A549 (cell line): ENCODE results near the gene CSGALNACT2.

ENCODE experiments used
- CEBPB ChIP-seq, 2 experiments: fragments of >200 bp in 1 of 2; sonication (Bioruptor Twin) in 1 of 2; formaldehyde crosslinking in 1 of 2; IDR thresholded peaks; 2 replicates each; pipeline ENCODE4 v1.6.1; 2012 to 2016
- EP300 ChIP-seq, 2 experiments: fragments of >200 bp; sonication (Bioruptor Twin); formaldehyde crosslinking; IDR thresholded peaks; 2 replicates in 1 of 2; 3 replicates in 1 of 2; pipeline ENCODE4 v1.6.1; 2016 to 2017
- ESRRA ChIP-seq: fragments of 150-350 bp; IDR thresholded peaks from 2 replicates; pipeline ENCODE4 v1.6.1; 2014; ENCODE audit warnings: mild to moderate bottlenecking, low read length, borderline replicate concordance
- MAFK ChIP-seq: fragments of 450-650 bp; IDR thresholded peaks from 2 replicates; pipeline ENCODE4 v1.6.1; 2014; ENCODE audit not compliant: partially characterized antibody
- MAZ ChIP-seq: fragments of 150-350 bp; IDR thresholded peaks from 2 replicates; pipeline ENCODE4 v1.6.1; 2014; ENCODE audit warnings: antibody characterized with exemption, low read depth, low read length, borderline replicate concordance
- NFE2L2 ChIP-seq: fragments of 150-350 bp; conservative IDR thresholded peaks from 2 replicates; pipeline ENCODE4 v1.6.1; 2014; ENCODE audit warnings: low read length
- PHF8 ChIP-seq: fragments of 200-600 bp; sonication (generic); IDR thresholded peaks from 2 replicates; pipeline ENCODE4 v1.6.1; 2016; ENCODE audit warnings: low read depth, mild to moderate bottlenecking, antibody characterized with exemption, moderate library complexity, borderline replicate concordance
- POLR2A ChIP-seq: IDR thresholded peaks from 2 replicates; pipeline ENCODE4 v1.6.1; 2012; ENCODE audit warnings: mild to moderate bottlenecking, low read length
- TF ChIP-seq, protein P1 (sequence below): fragments of >200 bp; sonication (Bioruptor Twin); formaldehyde crosslinking; IDR thresholded peaks from 3 replicates; pipeline ENCODE4 v1.5.1; 2016
- TF ChIP-seq, protein P2 (sequence below): IDR thresholded peaks from 2 replicates; pipeline ENCODE4 v1.6.1; 2012
- TF ChIP-seq, protein P3 (sequence below): fragments of 250-450 bp; sonication (Bioruptor Pico); IDR thresholded peaks from 2 replicates; pipeline ENCODE4 v1.5.0; 2021; ENCODE audit warnings: mild to moderate bottlenecking, moderate library complexity, borderline replicate concordance
- TF ChIP-seq, protein P4 (sequence below): IDR thresholded peaks from 2 replicates; pipeline ENCODE4 v1.6.1; 2012

DNA sequence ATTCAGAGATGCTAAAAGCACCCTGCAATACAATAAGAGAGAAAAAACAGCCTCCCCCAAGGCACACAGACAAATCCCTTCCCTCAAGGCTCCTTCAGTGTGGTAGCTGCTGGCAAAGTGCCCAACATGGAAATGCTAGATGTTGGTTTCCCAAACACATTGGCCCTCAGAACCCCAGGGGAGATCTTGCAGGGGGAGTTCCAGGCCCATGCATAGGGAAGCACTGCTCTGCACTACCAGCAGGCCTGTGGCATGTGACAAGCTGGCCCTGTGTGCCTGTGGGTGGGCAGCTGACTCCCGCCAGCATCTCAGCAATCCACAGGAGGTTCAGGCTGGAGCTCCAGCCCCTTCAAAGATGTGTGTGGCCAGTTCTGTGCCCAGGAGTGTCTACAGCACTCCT lies 16.8 kb upstream of the CSGALNACT2 start:
- TF ChIP-seq, protein P1, sequence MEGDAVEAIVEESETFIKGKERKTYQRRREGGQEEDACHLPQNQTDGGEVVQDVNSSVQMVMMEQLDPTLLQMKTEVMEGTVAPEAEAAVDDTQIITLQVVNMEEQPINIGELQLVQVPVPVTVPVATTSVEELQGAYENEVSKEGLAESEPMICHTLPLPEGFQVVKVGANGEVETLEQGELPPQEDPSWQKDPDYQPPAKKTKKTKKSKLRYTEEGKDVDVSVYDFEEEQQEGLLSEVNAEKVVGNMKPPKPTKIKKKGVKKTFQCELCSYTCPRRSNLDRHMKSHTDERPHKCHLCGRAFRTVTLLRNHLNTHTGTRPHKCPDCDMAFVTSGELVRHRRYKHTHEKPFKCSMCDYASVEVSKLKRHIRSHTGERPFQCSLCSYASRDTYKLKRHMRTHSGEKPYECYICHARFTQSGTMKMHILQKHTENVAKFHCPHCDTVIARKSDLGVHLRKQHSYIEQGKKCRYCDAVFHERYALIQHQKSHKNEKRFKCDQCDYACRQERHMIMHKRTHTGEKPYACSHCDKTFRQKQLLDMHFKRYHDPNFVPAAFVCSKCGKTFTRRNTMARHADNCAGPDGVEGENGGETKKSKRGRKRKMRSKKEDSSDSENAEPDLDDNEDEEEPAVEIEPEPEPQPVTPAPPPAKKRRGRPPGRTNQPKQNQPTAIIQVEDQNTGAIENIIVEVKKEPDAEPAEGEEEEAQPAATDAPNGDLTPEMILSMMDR = no peak
- TF ChIP-seq, protein P2, sequence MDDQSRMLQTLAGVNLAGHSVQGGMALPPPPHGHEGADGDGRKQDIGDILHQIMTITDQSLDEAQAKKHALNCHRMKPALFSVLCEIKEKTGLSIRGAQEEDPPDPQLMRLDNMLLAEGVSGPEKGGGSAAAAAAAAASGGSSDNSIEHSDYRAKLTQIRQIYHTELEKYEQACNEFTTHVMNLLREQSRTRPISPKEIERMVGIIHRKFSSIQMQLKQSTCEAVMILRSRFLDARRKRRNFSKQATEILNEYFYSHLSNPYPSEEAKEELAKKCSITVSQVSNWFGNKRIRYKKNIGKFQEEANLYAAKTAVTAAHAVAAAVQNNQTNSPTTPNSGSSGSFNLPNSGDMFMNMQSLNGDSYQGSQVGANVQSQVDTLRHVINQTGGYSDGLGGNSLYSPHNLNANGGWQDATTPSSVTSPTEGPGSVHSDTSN = no peak
- TF ChIP-seq MAZ = no peak
- TF ChIP-seq POLR2A = no peak
- no peak for TF ChIP-seq NFE2L2
- TF ChIP-seq CEBPB (IDR thresholded peaks at IDR 0.05) = no peak
- TF ChIP-seq EP300 (IDR thresholded peaks at IDR 0.05) = no peak
- TF ChIP-seq PHF8 = no peak
- TF ChIP-seq, protein P3, sequence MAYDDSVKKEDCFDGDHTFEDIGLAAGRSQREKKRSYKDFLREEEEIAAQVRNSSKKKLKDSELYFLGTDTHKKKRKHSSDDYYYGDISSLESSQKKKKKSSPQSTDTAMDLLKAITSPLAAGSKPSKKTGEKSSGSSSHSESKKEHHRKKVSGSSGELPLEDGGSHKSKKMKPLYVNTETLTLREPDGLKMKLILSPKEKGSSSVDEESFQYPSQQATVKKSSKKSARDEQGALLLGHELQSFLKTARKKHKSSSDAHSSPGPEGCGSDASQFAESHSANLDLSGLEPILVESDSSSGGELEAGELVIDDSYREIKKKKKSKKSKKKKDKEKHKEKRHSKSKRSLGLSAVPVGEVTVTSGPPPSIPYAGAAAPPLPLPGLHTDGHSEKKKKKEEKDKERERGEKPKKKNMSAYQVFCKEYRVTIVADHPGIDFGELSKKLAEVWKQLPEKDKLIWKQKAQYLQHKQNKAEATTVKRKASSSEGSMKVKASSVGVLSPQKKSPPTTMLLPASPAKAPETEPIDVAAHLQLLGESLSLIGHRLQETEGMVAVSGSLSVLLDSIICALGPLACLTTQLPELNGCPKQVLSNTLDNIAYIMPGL (CRISPR knock-in tag) = no peak
- TF ChIP-seq ESRRA = no peak
- TF ChIP-seq MAFK = no peak
- TF ChIP-seq, protein P4, sequence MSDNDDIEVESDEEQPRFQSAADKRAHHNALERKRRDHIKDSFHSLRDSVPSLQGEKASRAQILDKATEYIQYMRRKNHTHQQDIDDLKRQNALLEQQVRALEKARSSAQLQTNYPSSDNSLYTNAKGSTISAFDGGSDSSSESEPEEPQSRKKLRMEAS = no peak
